Measurements from ENCODE around the gene USH1C.

DNA sequence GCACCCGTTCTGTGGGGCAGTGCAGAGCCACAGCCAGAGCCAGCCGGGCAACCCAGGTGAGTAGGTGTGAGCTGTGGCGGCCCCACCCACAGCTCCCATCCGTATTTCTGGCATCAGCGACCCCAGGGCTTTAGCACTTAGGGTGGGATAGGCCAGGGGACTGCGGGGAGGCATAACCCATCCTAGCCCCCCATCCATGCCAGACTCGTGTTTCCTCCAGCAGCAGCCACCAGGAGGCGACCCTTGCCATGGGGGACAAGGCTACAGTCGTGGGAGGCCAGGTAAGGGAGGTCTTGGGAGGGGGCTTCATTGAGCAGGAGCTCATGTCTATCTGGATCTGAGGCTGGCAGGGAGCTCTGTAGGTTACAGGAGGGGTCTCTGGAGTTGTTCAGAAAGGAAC lies 3.7 kb upstream of the USH1C start:
- no peak for TF ChIP-seq GATA2 (IDR thresholded peaks at IDR 0.05; ENCODE audit: low read depth, low read length)
- TF ChIP-seq GATA3 (IDR thresholded peaks at IDR 0.05; ENCODE audit: low read depth, low read length), result no peak
